HepG2 (cell line): ENCODE results near the gene FAAP20. TPM values are rescaled to one million over a fixed set of nuclear protein-coding genes. Genes with fewer than 3 reads are reported as not detected.
A peak's percentile ranks its signal among the peaks of the same experiment; 100 is the strongest.

Experiments
- ARNT2 ChIP-seq: sonication (generic); formaldehyde crosslinking; IDR thresholded peaks from 2 replicates; pipeline ENCODE4 v1.8.0; 2022; ENCODE audit warnings: mild to moderate bottlenecking, low read depth, missing genetic modification reagents, moderate library complexity
- BCL6 ChIP-seq: IDR thresholded peaks from 2 replicates; pipeline ENCODE4 v1.6.1; 2016; ENCODE audit warnings: missing genetic modification reagents, missing compliant biosample characterization
- FIP1L1 ChIP-seq: fragments of 200-400 bp; formaldehyde crosslinking; IDR thresholded peaks from 2 replicates; pipeline ENCODE4 v1.6.1; 2018; ENCODE audit warnings: low read depth, mild to moderate bottlenecking, low read length, moderate library complexity, borderline replicate concordance; ENCODE audit not compliant: insufficient read depth
- HNF4G ChIP-seq, 2 experiments: sonication (generic) in 1 of 2; formaldehyde crosslinking in 1 of 2; IDR thresholded peaks; 2 replicates each; pipeline versions ENCODE4 v1.4.0 to v1.6.1; 2011 to 2020; ENCODE audit warnings: borderline replicate concordance in 2 of 2, low read depth in 2 of 2, mild to moderate bottlenecking in 2 of 2, low read length in 1 of 2, missing genetic modification reagents in 1 of 2, moderate library complexity in 1 of 2
- HNRNPL ChIP-seq: fragments of 200-400 bp; formaldehyde crosslinking; IDR thresholded peaks from 2 replicates; pipeline ENCODE4 v1.6.1; 2017; ENCODE audit warnings: mild to moderate bottlenecking, low read depth, low read length
- KAT7 ChIP-seq: IDR thresholded peaks from 2 replicates; pipeline ENCODE4 v1.6.1; 2018; ENCODE audit warnings: borderline replicate concordance, missing compliant biosample characterization
- PLRG1 ChIP-seq: fragments of 450-650 bp; conservative IDR thresholded peaks from 2 replicates; pipeline ENCODE4 v1.6.1; 2016
- SKI ChIP-seq: fragments of 450-650 bp; IDR thresholded peaks from one replicate; pipeline ENCODE4 v1.6.1; 2018; ENCODE audit warnings: mild to moderate bottlenecking; ENCODE audit not compliant: partially characterized antibody
- SRSF9 ChIP-seq: fragments of 200-400 bp; formaldehyde crosslinking; IDR thresholded peaks from 2 replicates; pipeline ENCODE4 v1.6.1; 2018; ENCODE audit warnings: borderline replicate concordance, mild to moderate bottlenecking, low read depth, low read length; ENCODE audit not compliant: insufficient read depth, poor library complexity, severe bottlenecking
- TBL1XR1 ChIP-seq: fragments of 150-350 bp; IDR thresholded peaks from 2 replicates; pipeline ENCODE4 v1.6.1; 2014; ENCODE audit warnings: borderline replicate concordance, low read length; ENCODE audit not compliant: partially characterized antibody
- ZKSCAN8 ChIP-seq: IDR thresholded peaks from 2 replicates; pipeline ENCODE4 v1.6.1; 2016; ENCODE audit warnings: borderline replicate concordance, missing genetic modification reagents, missing compliant biosample characterization
- ZNF225 ChIP-seq: sonication (generic); formaldehyde crosslinking; IDR thresholded peaks from 2 replicates; pipeline ENCODE4 v1.4.0; 2020; ENCODE audit warnings: mild to moderate bottlenecking, missing genetic modification reagents
- ZNF547 ChIP-seq: sonication (generic); formaldehyde crosslinking; IDR thresholded peaks from 2 replicates; pipeline ENCODE4 v1.5.1; 2020; ENCODE audit warnings: mild to moderate bottlenecking, missing genetic modification reagents
- ZNF749 ChIP-seq: sonication (generic); formaldehyde crosslinking; IDR thresholded peaks from 2 replicates; pipeline ENCODE4 v1.8.0; 2022; ENCODE audit warnings: mild to moderate bottlenecking, missing genetic modification reagents, moderate library complexity, borderline replicate concordance
- ZNF891 ChIP-seq: sonication (generic); formaldehyde crosslinking; IDR thresholded peaks from 2 replicates; pipeline ENCODE4 v1.5.0; 2020; ENCODE audit warnings: mild to moderate bottlenecking, missing genetic modification reagents
- polyA plus RNA-seq, 8 experiments: library from polyadenylated mRNA; depleted of rRNA in 3 of 8; stranded (reverse) in 7 of 8; unstranded in 1 of 8; fragments of >200 nt; fragmentation: Illumina TruSeq in 4 of 8; extraction: Trizol in 4 of 8; gene quantifications; 2 replicates each; pipeline versions ENCODE4 v1.2.1 to v1.2.3, GENCODE V29; 2011 to 2016; ENCODE audit warnings: low read depth in 4 of 8, missing spikeins in 1 of 8, mixed read lengths in 1 of 8; ENCODE audit not compliant: insufficient read depth in 1 of 8
- total RNA-seq, 5 experiments: library from RNA; depleted of rRNA; stranded (reverse); fragments of >200 nt; fragmentation: Illumina TruSeq; extraction: Trizol; gene quantifications; 2 replicates each; pipeline ENCODE4 v1.2.3, GENCODE V29; 2016; ENCODE audit warnings: low read depth in 1 of 5
- TF ChIP-seq, protein P1 (sequence below): sonication (generic); formaldehyde crosslinking; IDR thresholded peaks from 2 replicates; pipeline ENCODE4 v1.4.0; 2020; ENCODE audit warnings: missing genetic modification reagents
- TF ChIP-seq, protein P2 (sequence below): sonication (generic); formaldehyde crosslinking; IDR thresholded peaks from 2 replicates; pipeline ENCODE4 v1.9.0; 2021; ENCODE audit warnings: missing genetic modification reagents, borderline replicate concordance
- TF ChIP-seq, protein P3 (sequence below): sonication (generic); formaldehyde crosslinking; IDR thresholded peaks from 2 replicates; pipeline ENCODE4 v1.5.1; 2020; ENCODE audit warnings: missing genetic modification reagents, mild to moderate bottlenecking, borderline replicate concordance
- TF ChIP-seq, protein P4 (sequence below): sonication (generic); formaldehyde crosslinking; IDR thresholded peaks from 2 replicates; pipeline ENCODE4 v1.4.0; 2020; ENCODE audit warnings: mild to moderate bottlenecking, missing genetic modification reagents

Gene FAAP20
- total and polyA plus RNA-seq, 2 of the 13 experiments (the other 11 are each of a cell fraction or from before 2014, with no cell fraction given) = 9.6 to 10.8 TPM

DNA sequence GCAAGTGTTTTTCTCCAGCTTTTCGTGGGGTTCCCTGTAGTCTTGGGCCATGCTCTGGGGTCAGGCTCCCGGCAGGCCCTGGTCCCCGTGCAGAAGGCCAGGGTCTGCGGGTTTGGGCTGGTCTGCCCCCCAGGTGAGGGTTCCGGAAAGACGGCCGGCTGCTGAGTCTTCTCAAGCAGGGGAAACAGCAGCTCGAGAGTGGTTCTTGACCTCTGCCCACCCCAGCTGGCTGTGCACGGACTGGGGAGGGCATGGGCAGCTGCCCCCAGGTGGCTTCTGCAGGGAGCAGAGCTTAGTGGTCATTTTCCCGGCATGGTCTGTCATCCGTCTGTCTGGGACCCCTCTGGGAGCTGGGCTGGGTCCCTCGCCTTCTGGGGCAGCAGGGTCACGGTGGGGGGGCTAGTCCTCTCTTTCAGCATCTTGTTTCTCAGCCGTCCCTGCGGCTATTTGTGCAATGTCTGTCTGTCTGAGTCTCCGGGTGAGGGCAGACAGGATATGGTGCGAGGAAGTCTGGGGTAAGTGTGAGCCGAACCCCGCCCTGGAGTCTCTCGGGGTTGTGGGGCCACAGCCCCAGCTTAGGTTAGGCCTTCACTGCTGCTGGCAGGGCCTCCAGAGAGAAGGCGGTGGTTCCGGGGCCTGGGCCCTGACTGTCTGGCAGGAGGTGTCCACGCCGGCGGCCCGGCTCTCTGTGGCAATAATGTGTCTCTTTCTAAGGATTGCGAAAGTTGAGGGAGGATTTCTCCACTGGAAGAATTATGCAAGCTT, 39.6 kb upstream of the FAAP20 start (continued):
- TF ChIP-seq, protein P1, sequence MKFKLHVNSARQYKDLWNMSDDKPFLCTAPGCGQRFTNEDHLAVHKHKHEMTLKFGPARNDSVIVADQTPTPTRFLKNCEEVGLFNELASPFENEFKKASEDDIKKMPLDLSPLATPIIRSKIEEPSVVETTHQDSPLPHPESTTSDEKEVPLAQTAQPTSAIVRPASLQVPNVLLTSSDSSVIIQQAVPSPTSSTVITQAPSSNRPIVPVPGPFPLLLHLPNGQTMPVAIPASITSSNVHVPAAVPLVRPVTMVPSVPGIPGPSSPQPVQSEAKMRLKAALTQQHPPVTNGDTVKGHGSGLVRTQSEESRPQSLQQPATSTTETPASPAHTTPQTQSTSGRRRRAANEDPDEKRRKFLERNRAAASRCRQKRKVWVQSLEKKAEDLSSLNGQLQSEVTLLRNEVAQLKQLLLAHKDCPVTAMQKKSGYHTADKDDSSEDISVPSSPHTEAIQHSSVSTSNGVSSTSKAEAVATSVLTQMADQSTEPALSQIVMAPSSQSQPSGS (CRISPR knock-in tag) = 0 out of 2 replicates have a peak, but pooled peaks have one; percentile 48
- TF ChIP-seq, protein P2, sequence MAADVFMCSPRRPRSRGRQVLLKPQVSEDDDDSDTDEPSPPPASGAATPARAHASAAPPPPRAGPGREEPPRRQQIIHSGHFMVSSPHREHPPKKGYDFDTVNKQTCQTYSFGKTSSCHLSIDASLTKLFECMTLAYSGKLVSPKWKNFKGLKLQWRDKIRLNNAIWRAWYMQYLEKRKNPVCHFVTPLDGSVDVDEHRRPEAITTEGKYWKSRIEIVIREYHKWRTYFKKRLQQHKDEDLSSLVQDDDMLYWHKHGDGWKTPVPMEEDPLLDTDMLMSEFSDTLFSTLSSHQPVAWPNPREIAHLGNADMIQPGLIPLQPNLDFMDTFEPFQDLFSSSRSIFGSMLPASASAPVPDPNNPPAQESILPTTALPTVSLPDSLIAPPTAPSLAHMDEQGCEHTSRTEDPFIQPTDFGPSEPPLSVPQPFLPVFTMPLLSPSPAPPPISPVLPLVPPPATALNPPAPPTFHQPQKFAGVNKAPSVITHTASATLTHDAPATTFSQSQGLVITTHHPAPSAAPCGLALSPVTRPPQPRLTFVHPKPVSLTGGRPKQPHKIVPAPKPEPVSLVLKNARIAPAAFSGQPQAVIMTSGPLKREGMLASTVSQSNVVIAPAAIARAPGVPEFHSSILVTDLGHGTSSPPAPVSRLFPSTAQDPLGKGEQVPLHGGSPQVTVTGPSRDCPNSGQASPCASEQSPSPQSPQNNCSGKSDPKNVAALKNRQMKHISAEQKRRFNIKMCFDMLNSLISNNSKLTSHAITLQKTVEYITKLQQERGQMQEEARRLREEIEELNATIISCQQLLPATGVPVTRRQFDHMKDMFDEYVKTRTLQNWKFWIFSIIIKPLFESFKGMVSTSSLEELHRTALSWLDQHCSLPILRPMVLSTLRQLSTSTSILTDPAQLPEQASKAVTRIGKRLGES (CRISPR knock-in tag) = peak; percentile 95
- TF ChIP-seq, protein P3, sequence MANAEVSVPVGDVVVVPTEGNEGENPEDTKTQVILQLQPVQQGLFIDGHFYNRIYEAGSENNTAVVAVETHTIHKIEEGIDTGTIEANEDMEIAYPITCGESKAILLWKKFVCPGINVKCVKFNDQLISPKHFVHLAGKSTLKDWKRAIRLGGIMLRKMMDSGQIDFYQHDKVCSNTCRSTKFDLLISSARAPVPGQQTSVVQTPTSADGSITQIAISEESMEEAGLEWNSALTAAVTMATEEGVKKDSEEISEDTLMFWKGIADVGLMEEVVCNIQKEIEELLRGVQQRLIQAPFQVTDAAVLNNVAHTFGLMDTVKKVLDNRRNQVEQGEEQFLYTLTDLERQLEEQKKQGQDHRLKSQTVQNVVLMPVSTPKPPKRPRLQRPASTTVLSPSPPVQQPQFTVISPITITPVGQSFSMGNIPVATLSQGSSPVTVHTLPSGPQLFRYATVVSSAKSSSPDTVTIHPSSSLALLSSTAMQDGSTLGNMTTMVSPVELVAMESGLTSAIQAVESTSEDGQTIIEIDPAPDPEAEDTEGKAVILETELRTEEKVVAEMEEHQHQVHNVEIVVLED = peak; percentile 40; the same call in 1 of the 2 replicates
- peak; percentile 79 for TF ChIP-seq KAT7 (CRISPR knock-in tag)
- peak; percentile 91; the same call in 1 of the 2 replicates for TF ChIP-seq HNRNPL
- no peak for TF ChIP-seq ZNF547 (CRISPR knock-in tag)
- TF ChIP-seq ZNF225 (CRISPR knock-in tag) = 0 out of 2 replicates have a peak, but pooled peaks have one; percentile 36
- TF ChIP-seq ZNF891 (CRISPR knock-in tag) = 0 out of 2 replicates have a peak, but pooled peaks have one; percentile 20
- TF ChIP-seq ARNT2 (CRISPR knock-in tag) = no peak
- TF ChIP-seq PLRG1 = no peak
- TF ChIP-seq ZNF749 (CRISPR knock-in tag) = 0 out of 2 replicates have a peak, but pooled peaks have one; percentile 27
- peak; percentile 63; the same call in 1 of the 2 replicates for TF ChIP-seq ZKSCAN8 (CRISPR knock-in tag)
- peak; percentile 55; the same call in 1 of the 2 replicates for TF ChIP-seq HNF4G (IDR thresholded peaks at IDR 0.05; ENCODE audit: borderline replicate concordance, low read depth, low read length)
- TF ChIP-seq HNF4G (CRISPR knock-in tag; IDR thresholded peaks at IDR 0.05; ENCODE audit: borderline replicate concordance, low read depth) = peak; percentile 78
- TF ChIP-seq SRSF9 = no peak
- peak; percentile 99 for TF ChIP-seq BCL6
- TF ChIP-seq TBL1XR1 = peak; percentile 96
- TF ChIP-seq, protein P4, sequence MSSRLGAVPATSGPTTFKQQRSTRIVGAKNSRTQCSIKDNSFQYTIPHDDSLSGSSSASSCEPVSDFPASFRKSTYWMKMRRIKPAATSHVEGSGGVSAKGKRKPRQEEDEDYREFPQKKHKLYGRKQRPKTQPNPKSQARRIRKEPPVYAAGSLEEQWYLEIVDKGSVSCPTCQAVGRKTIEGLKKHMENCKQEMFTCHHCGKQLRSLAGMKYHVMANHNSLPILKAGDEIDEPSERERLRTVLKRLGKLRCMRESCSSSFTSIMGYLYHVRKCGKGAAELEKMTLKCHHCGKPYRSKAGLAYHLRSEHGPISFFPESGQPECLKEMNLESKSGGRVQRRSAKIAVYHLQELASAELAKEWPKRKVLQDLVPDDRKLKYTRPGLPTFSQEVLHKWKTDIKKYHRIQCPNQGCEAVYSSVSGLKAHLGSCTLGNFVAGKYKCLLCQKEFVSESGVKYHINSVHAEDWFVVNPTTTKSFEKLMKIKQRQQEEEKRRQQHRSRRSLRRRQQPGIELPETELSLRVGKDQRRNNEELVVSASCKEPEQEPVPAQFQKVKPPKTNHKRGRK (CRISPR knock-in tag) = no peak
- TF ChIP-seq SKI = peak; percentile 98
- TF ChIP-seq FIP1L1 = no peak
